ENCODE measurements around the gene TBL1X. TPM values are rescaled to one million over a fixed set of nuclear protein-coding genes. Genes with fewer than 3 reads are reported as not detected.

The TBL1X gene
- total RNA-seq, 2 experiments from 2014 or later, result 16.1 to 35.7 TPM

- no peak for DNase-seq (ENCODE audit: low spot score)
- H3K4me3 ChIP-seq (ENCODE audit: low read depth, low read length, poor library complexity, severe bottlenecking), result no peak overlapping the region
Measured at GRCh38 chrX:9430346-9430921, 34.4 kb upstream of the TBL1X start.

GRCh38 chrX:9431281-9431680 lies 33.6 kb upstream of the TBL1X start:
- no peaks in the 10 kb centered on the region for H3K36me3 ChIP-seq (ENCODE audit: insufficient read depth, low read length)
- no peak for TF ChIP-seq CTCF (conservative IDR thresholded peaks at IDR 0.05; ENCODE audit: low read length)
- no peak for TF ChIP-seq EZH2phosphoT487 (IDR thresholded peaks at IDR 0.05; ENCODE audit: borderline replicate concordance, low read depth, low read length)
- no peaks in the 10 kb centered on the region for H3K9me3 ChIP-seq (ENCODE audit: low read length)
- no peak overlapping the region for H3K4me3 ChIP-seq (ENCODE audit: low read depth, low read length, poor library complexity, severe bottlenecking)
- ChIA-PET CTCF (ENCODE audit: unreplicated experiment) (no interaction called here), POLR2A (interaction anchor here (0.6 to 0.7 kb wide), 2 partner anchors 56 to 65 kb away, joined by 4 read pairs; no protein-coding TSS in a partner anchor)
- H3K9me2 ChIP-seq (ENCODE audit: insufficient read depth, low read length), result no peaks in the 10 kb centered on the region
- no peaks in the 10 kb centered on the region for H3K4me1 ChIP-seq (ENCODE audit: insufficient read depth, low read length, poor library complexity, severe bottlenecking)
- no TSS peak for BruUV-seq (replicated peaks)
- no peak overlapping the region for H3K27ac ChIP-seq (ENCODE audit: low read depth, low read length, poor library complexity, severe bottlenecking)
- no peaks in the 10 kb centered on the region for H4K20me1 ChIP-seq (ENCODE audit: insufficient read depth, low read length)
- DNase-seq (ENCODE audit: low spot score), result no peak
- no peak overlapping the region for H2AFZ ChIP-seq (ENCODE audit: low read length)
- no peak overlapping the region for H3K4me2 ChIP-seq (ENCODE audit: low read length)
- intact Hi-C loops (cut with micrococcal nuclease; ENCODE audit: unreplicated experiment), result no loop called here
- H3K79me2 ChIP-seq (ENCODE audit: insufficient read depth, low read depth, low read length), result no peaks in the 10 kb centered on the region

More at GRCh38 chrX:9430346-9430921, 34.4 kb upstream of the TBL1X start:
- POLR2A ChIA-PET, result no interaction called here
- intact Hi-C loops (cut with micrococcal nuclease; ENCODE audit: unreplicated experiment), result no loop called here
- Histone ChIP-seq H4K20me1 (ENCODE audit: insufficient read depth, low read length) (no peaks in the 10 kb centered on the region), H3K9me3 (ENCODE audit: low read length) (no peaks in the 10 kb centered on the region), H3K27ac (ENCODE audit: low read depth, low read length, poor library complexity, severe bottlenecking) (no peak overlapping the region), H3K79me2 (ENCODE audit: insufficient read depth, low read depth, low read length) (no peaks in the 10 kb centered on the region), H3K4me1 (ENCODE audit: insufficient read depth, low read length, poor library complexity, severe bottlenecking) (no peaks in the 10 kb centered on the region), H3K4me2 (ENCODE audit: low read length) (no peak overlapping the region), H3K36me3 (ENCODE audit: insufficient read depth, low read length) (no peaks in the 10 kb centered on the region), H3K9me2 (ENCODE audit: insufficient read depth, low read length) (no peaks in the 10 kb centered on the region), H2AFZ (ENCODE audit: low read length) (no peak overlapping the region)
- BruUV-seq (replicated peaks), result no TSS peak
- TF ChIP-seq CTCF (conservative IDR thresholded peaks at IDR 0.05; ENCODE audit: low read length) (no peak), EZH2phosphoT487 (IDR thresholded peaks at IDR 0.05; ENCODE audit: borderline replicate concordance, low read depth, low read length) (no peak)
- CTCF ChIA-PET (ENCODE audit: unreplicated experiment), result no interaction called here

- CTCF ChIA-PET (ENCODE audit: unreplicated experiment), result no interaction called here
- TF ChIP-seq CTCF (conservative IDR thresholded peaks at IDR 0.05; ENCODE audit: low read length), result no peak
- TF ChIP-seq EZH2phosphoT487 (IDR thresholded peaks at IDR 0.05; ENCODE audit: borderline replicate concordance, low read depth, low read length), result no peak
Measured at GRCh38 chrX:9433596-9433995, 31.3 kb upstream of the TBL1X start.

More at GRCh38 chrX:9433596-9433995, 31.3 kb upstream of the TBL1X start:
- intact Hi-C loops (cut with micrococcal nuclease; ENCODE audit: unreplicated experiment), result no loop called here
- no peak overlapping the region for H3K4me3 ChIP-seq (ENCODE audit: low read depth, low read length, poor library complexity, severe bottlenecking)
- no peaks in the 10 kb centered on the region for H3K9me3 ChIP-seq (ENCODE audit: low read length)
- no peaks in the 10 kb centered on the region for H3K9me2 ChIP-seq (ENCODE audit: insufficient read depth, low read length)
- H3K4me2 ChIP-seq (ENCODE audit: low read length), result no peak overlapping the region
- POLR2A ChIA-PET, result interaction anchor here (0.5 to 0.6 kb wide), 2 partner anchors 15 to 85 kb away, joined by 4 to 5 read pairs; no protein-coding TSS in a partner anchor
- H3K4me1 ChIP-seq (ENCODE audit: insufficient read depth, low read length, poor library complexity, severe bottlenecking), result no peaks in the 10 kb centered on the region
- H3K27ac ChIP-seq (ENCODE audit: low read depth, low read length, poor library complexity, severe bottlenecking), result no peak overlapping the region
- H2AFZ ChIP-seq (ENCODE audit: low read length), result no peak overlapping the region
- H3K79me2 ChIP-seq (ENCODE audit: insufficient read depth, low read depth, low read length), result no peaks in the 10 kb centered on the region
- H3K36me3 ChIP-seq (ENCODE audit: insufficient read depth, low read length), result no peaks in the 10 kb centered on the region
- DNase-seq (ENCODE audit: low spot score), result no peak
- no peaks in the 10 kb centered on the region for H4K20me1 ChIP-seq (ENCODE audit: insufficient read depth, low read length)
- BruUV-seq (replicated peaks), result no TSS peak

Data from OCI-LY7 (cell line).